Subcutaneous adipose tissue (tissue), 4 donors: ENCODE data around the gene FBXO21. TPM values are rescaled to one million over a fixed set of nuclear protein-coding genes. Genes with fewer than 3 reads are reported as not detected.

Source experiments
- CTCF ChIP-seq: fragments of 450-650 bp; IDR thresholded peaks from one replicate; pipeline ENCODE4 v1.5.1; 2016; ENCODE audit warnings: low read depth, mild to moderate bottlenecking, control low read depth, antibody characterized with exemption, moderate library complexity
- total RNA-seq, 4 donors: library from RNA; depleted of rRNA; stranded (reverse); fragments of >200 nt; gene quantifications; one replicate each; pipeline ENCODE4 v1.1.0, GENCODE V29; 2016

Gene FBXO21
- total RNA-seq, 4 donors from 2014 or later = 23.8 to 71.4 (median 30.8) TPM

GRCh38 chr12:117167769-117168168 is 22.5 kb downstream of the FBXO21 start:
- no peak for TF ChIP-seq CTCF

GRCh38 chr12:117166107-117166506 is 24.2 kb downstream of the FBXO21 start:
- TF ChIP-seq CTCF = no peak

GRCh38 chr12:117165342-117165741 is 24.9 kb downstream of the FBXO21 start:
- TF ChIP-seq CTCF = no peak

GRCh38 chr12:117162633-117163032 is 27.6 kb downstream of the FBXO21 start:
- TF ChIP-seq CTCF = no peak

- TF ChIP-seq CTCF = no peak
These were observed 28.1 kb downstream of the FBXO21 start for GRCh38 chr12:117162167-117162539.

- TF ChIP-seq CTCF = no peak
These were observed 28.7 kb downstream of the FBXO21 start for GRCh38 chr12:117161460-117162166.

- TF ChIP-seq CTCF = no peak
These were observed 30.6 kb downstream of the FBXO21 start for GRCh38 chr12:117159674-117160073.
